ENCODE data around the gene FHIT.

FHIT gene

GRCh38 chr3:60756241-60757030 lies 494.8 kb downstream of the FHIT start:
- DNase-seq = no peak

GRCh38 chr3:60755094-60755493 lies 496.2 kb downstream of the FHIT start:
- no peak for DNase-seq

GRCh38 chr3:60754617-60755016 lies 496.6 kb downstream of the FHIT start:
- DNase-seq = no peak

GRCh38 chr3:60752809-60753208 lies 498.4 kb downstream of the FHIT start:
- no peak for DNase-seq

- DNase-seq = no peak
Observed at GRCh38 chr3:60746695-60747416, 504.4 kb downstream of the FHIT start.

GRCh38 chr3:60746043-60746638 lies 505.1 kb downstream of the FHIT start:
- DNase-seq = no peak

- no peak for DNase-seq
Observed at GRCh38 chr3:60743631-60744164, 507.6 kb downstream of the FHIT start.

- no peak for DNase-seq
Observed at GRCh38 chr3:60742606-60743145, 508.6 kb downstream of the FHIT start.

GRCh38 chr3:60737633-60738399 lies 513.4 kb downstream of the FHIT start:
- no peak for DNase-seq

- no peak for DNase-seq
Observed at GRCh38 chr3:60730371-60730770, 520.9 kb downstream of the FHIT start.

- DNase-seq = no peak
Observed at GRCh38 chr3:60729056-60729455, 522.2 kb downstream of the FHIT start.

- no peak for DNase-seq
Observed at GRCh38 chr3:60728006-60728405, 523.2 kb downstream of the FHIT start.

- no peak for DNase-seq
Observed at GRCh38 chr3:60720736-60721135, 530.5 kb downstream of the FHIT start.

GRCh38 chr3:60716573-60716972 lies 534.7 kb downstream of the FHIT start:
- no peak for DNase-seq

GRCh38 chr3:60708191-60708975 lies 542.9 kb downstream of the FHIT start:
- DNase-seq = no peak

GRCh38 chr3:60707452-60708020 lies 543.7 kb downstream of the FHIT start:
- no peak for DNase-seq

GRCh38 chr3:60703956-60704736 lies 547.1 kb downstream of the FHIT start:
- DNase-seq = no peak

GRCh38 chr3:60703008-60703407 lies 548.2 kb downstream of the FHIT start:
- DNase-seq = no peak

- no peak for DNase-seq
Observed at GRCh38 chr3:60698117-60698516, 553.1 kb downstream of the FHIT start.

GRCh38 chr3:60697132-60697531 lies 554.1 kb downstream of the FHIT start:
- no peak for DNase-seq
